Esophagus (tissue), 2 donors: Measurements from ENCODE around the gene ANKRA2. TPM values are rescaled to one million over a fixed set of nuclear protein-coding genes. Genes with fewer than 3 reads are reported as not detected.

Experiments
- H3K27ac ChIP-seq, 2 donors: one replicate each; pipeline ENCODE4 v1.5.1; 2013; ENCODE audit warnings: low read depth in 2 of 2, mild to moderate bottlenecking in 2 of 2, inconsistent platforms in 1 of 2, low read length in 1 of 2, moderate library complexity in 1 of 2
- H3K27me3 ChIP-seq, 2 donors: one replicate each; pipeline ENCODE4 v1.6.1; 2013; ENCODE audit warnings: low read length in 2 of 2, control low read depth in 1 of 2, mild to moderate bottlenecking in 1 of 2; ENCODE audit not compliant: insufficient read depth in 2 of 2, control insufficient read depth in 1 of 2
- H3K36me3 ChIP-seq, 2 donors: one replicate each; pipeline ENCODE4 v1.6.1; 2013; ENCODE audit warnings: low read length in 1 of 2; ENCODE audit not compliant: control insufficient read depth in 2 of 2, insufficient read depth in 2 of 2
- H3K4me1 ChIP-seq, 2 donors: one replicate each; pipeline ENCODE4 v1.6.1; 2013; ENCODE audit warnings: low read length in 1 of 2; ENCODE audit not compliant: control insufficient read depth in 2 of 2, insufficient read depth in 2 of 2
- H3K4me3 ChIP-seq, 2 donors: one replicate each; pipeline ENCODE4 v1.5.1; 2013; ENCODE audit warnings: low read length in 2 of 2, mild to moderate bottlenecking in 2 of 2, low read depth in 1 of 2, moderate library complexity in 1 of 2
- H3K9me3 ChIP-seq, 2 donors: one replicate each; pipeline ENCODE4 v1.6.1; 2013; ENCODE audit warnings: mild to moderate bottlenecking in 2 of 2, low read depth in 1 of 2, low read length in 1 of 2, moderate library complexity in 1 of 2; ENCODE audit not compliant: control insufficient read depth in 2 of 2, insufficient read depth in 1 of 2
- WGBS, 2 donors: extraction: QIAGEN DNeasy Blood & Tissue Kit; methylation state at CpG; one replicate each; pipeline ENCODE4 v1.1.7; 2013; 5-methylcytosine and 5-hydroxymethylcytosine counted together
- polyA plus RNA-seq, 2 donors: library from polyadenylated mRNA; stranded (reverse); fragments of 200-250 nt; gene quantifications; one replicate each; pipeline ENCODE4 v1.2.3, GENCODE V29; 2013
- donor health status: healthy with polysubstance abuse.
- donor health status: Bipolar disorder and iron deficiency.

ANKRA2 gene
- polyA plus RNA-seq, 2 donors = 9.8 to 13.9 TPM

DNA sequence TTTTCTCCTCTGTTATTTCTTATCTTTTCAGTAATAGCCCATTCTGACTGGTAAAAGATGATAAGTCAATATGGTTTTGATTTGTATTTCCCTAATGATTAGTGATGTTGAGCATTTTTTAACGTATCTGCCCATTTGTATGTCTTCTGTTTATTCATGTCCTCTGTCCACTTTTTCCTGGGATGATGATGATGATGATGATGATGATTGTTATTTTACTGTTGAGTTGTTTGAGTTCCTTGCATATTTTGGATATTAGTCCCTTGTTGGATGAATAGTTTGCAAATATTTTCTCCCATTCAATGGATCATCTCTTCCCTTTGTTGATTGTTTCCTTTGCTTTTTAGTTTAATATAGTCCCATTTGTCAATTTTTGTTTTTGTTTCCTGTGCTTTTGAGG, 27.1 kb upstream of the ANKRA2 start:
- Histone ChIP-seq H3K4me3 (no peak overlapping the region), H3K36me3 (no peaks in the 10 kb centered on the region), H3K27me3 (no peaks in the 10 kb centered on the region), H3K9me3 (no peaks in the 10 kb centered on the region), H3K27ac (no peak overlapping the region), H3K4me1 (no peaks in the 10 kb centered on the region)
- 54 to 80% methylated on average over 1 of the region's 1 CpG for WGBS, 2 donors

- H3K4me3 ChIP-seq = no peak overlapping the region
- 53% methylated on average over 4 of the region's 4 CpGs for WGBS, 2 donors
- no peaks in the 10 kb centered on the region for H3K9me3 ChIP-seq
Observed at GRCh38 chr5:73591698-73592501, 26.5 kb upstream of the ANKRA2 start.

DNA sequence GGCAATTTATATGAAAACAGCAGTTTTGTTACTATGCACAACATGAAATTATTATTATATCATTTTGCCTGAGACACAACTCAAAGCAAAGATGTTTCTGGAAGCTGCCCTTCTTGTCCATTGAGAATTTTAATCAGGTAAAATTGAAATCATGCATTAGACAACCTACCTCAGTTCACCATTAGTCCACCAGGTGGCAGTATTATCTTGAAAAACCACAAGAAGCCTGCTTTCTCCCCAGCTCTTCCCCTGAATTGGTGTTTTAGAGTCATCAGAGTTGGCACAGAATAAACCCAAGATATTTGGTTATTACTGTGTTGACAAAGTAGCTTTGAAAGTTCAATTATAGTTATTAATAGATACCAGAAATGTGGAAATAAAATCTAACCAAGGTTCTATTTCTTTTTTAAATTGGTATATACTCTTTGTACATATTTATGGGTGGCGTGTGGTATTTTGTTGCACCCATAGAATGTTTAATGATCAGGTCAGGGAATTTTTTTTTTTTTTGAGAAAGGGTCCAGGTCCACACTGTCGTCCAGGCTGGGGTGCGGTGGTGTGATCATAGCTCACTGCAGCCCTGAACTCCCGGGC, 25.8 kb upstream of the ANKRA2 start:
- Histone ChIP-seq H3K9me3 (no peaks in the 10 kb centered on the region), H3K27me3 (no peaks in the 10 kb centered on the region)
- WGBS, 2 donors = 55 to 65% methylated on average over 4 of the region's 4 CpGs

More at GRCh38 chr5:73591698-73592501, 26.5 kb upstream of the ANKRA2 start:
- no peaks in the 10 kb centered on the region for H3K4me1 ChIP-seq
- H3K36me3 ChIP-seq = no peaks in the 10 kb centered on the region
- H3K27ac ChIP-seq = no peak overlapping the region
- no peaks in the 10 kb centered on the region for H3K27me3 ChIP-seq

GRCh38 chr5:73587923-73588322, 22.5 kb upstream of the ANKRA2 start:
- Histone ChIP-seq H3K36me3 (no peaks in the 10 kb centered on the region), H3K27ac (no peak overlapping the region), H3K27me3 (no peaks in the 10 kb centered on the region), H3K9me3 (no peaks in the 10 kb centered on the region), H3K4me3 (no peak overlapping the region), H3K4me1 (no peaks in the 10 kb centered on the region)
- 42 to 44% methylated on average over 1 of the region's 1 CpG for WGBS, 2 donors

More for the DNA sequence above, 25.8 kb upstream of the ANKRA2 start:
- H3K4me3 ChIP-seq = no peak overlapping the region
- no peaks in the 10 kb centered on the region for H3K36me3 ChIP-seq
- no peak overlapping the region for H3K27ac ChIP-seq
- H3K4me1 ChIP-seq = no peaks in the 10 kb centered on the region

DNA sequence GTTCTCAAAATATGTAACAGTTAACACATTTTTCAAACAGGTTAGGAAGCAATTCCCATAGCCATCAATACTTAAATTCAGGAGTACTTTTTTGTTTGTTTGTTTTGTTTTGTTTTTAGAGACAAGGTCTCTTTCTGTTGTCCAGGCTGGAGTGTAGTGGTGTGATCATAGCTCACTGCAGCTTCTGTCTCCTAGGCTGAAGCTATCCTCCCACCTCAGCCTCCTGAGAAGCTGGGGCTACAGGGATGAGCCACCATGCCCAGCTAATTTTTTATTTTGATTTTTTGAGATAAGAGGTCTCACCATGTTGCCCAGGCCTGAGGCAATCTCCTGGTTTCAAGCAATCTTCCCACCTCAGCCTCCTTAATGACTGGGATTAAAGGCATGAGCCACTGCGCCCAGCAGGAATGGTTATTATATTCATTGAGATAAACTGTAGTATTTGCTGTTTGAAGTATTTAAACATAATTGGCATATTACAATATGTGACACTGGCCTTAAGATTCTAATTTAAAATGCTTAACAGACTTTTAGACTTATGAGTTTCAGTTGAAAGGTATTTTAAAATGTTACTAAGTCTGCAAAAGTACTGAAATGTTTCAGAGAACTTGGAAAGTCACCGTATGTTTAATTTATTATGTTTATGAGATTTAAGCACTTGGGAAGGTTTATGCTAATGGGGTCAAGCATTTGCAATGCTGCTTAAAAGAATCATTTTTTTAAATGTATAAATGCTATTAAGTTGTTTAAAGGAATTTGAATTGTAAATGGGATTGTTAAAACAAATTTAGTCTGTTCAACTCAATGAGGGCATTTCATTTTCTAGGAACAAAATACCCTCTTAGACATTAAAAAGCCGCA, 17.1 kb upstream of the ANKRA2 start:
- Histone ChIP-seq H3K4me3 (no peak overlapping the region), H3K9me3 (no peaks in the 10 kb centered on the region), H3K27ac (no peak overlapping the region), H3K27me3 (no peaks in the 10 kb centered on the region), H3K4me1 (no peaks in the 10 kb centered on the region), H3K36me3 (peaks cover 0 to 6% of the 10 kb centered on the region in 2 donors)
- 71 to 87% methylated on average over 3 of the region's 3 CpGs for WGBS, 2 donors

DNA sequence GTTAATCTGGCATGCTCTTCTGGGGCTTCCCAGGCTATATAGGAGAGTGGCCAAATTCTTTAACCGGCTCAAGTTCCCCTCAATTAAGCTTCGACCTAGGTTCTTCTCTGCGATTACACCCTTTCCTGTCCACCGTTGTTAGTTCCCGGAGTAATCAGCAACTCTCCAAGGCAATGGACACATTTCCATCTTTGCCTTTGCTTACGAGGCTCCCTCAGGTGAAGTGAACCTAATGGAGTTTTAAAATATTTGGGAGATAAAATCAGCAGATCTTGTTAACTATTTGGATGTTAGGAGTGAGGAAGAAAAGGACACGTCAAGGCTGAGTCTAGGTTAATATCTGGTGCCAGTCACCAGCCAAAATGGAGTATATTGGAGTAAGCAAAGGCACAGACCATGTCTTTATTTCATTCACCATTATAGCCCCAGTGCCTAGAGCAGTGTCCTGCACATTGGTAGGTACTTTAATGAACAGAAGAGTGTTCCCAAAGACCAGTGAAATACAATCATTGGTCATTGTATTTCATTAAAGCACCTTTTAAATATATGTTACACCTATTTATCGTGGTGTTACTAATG, 619 bp upstream of the ANKRA2 start:
- no peaks in the 10 kb centered on the region for H3K27me3 ChIP-seq
- peak overlapping the region; percentile 73 to 98 for H3K4me3 ChIP-seq
- H3K9me3 ChIP-seq = no peaks in the 10 kb centered on the region
- peak overlapping the region; percentile 73 to 98 for H3K27ac ChIP-seq
- peaks cover 0 to 2% of the 10 kb centered on the region in 2 donors for H3K36me3 ChIP-seq
- no peaks in the 10 kb centered on the region for H3K4me1 ChIP-seq
- 6% methylated on average over 8 of the region's 8 CpGs for WGBS, 2 donors

GRCh38 chr5:73564675-73565074, 764 bp downstream of the ANKRA2 start:
- Histone ChIP-seq H3K4me1 (no peaks in the 10 kb centered on the region), H3K27ac (peak overlapping the region; percentile 87 to 98), H3K4me3 (peak overlapping the region; percentile 73 to 98), H3K9me3 (no peaks in the 10 kb centered on the region), H3K36me3 (peaks cover 0 to 2% of the 10 kb centered on the region in 2 donors), H3K27me3 (no peaks in the 10 kb centered on the region)
- 4% methylated on average over 9 of the region's 9 CpGs for WGBS, 2 donors

DNA sequence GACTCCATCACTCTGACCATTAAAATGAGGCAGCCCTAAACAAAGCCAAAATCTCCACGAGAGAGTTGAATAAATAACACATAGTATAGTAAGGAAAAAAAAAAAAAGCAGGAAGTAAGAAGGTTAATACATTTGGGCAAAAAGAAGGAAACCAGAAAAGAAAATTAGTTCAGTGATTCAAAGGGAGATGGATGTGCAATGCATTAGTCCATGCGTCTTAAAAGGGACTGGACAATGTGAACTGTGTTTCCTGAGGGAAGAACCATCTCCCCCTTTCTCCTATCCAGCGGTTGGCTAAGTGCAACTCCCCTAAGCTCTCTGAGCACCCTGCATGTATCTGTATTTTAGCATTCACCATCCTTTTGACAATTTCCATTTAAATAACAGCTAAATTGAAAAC, 1.4 kb downstream of the ANKRA2 start:
- H3K4me3 ChIP-seq = peak overlapping the region in 1 of 2 donors; percentile 98
- no peaks in the 10 kb centered on the region for H3K9me3 ChIP-seq
- H3K36me3 ChIP-seq = peaks cover 0 to 2% of the 10 kb centered on the region in 2 donors
- WGBS, 2 donors = 22 to 29% methylated on average over 3 of the region's 3 CpGs
- H3K27ac ChIP-seq = no peak overlapping the region
- H3K4me1 ChIP-seq = no peaks in the 10 kb centered on the region
- H3K27me3 ChIP-seq = no peaks in the 10 kb centered on the region

DNA sequence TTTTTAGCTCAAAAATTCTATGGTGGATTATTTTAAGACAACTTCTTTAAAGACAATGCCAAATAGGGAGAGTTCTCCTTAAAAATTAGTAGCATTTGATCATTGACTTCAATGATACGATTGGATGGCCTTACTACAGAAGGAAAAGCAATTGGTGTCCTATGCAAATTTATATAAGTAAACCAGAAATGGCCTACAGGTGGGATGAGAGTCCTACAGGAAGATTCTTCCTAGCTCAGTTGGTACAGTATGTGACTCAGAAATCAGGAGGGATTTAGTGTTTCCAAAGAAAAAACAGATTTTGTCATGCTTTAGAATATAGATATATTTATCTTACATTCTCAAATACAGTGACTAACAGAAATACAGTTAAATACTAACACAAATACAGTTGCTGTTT, 6.5 kb downstream of the ANKRA2 start:
- Histone ChIP-seq H3K9me3 (no peaks in the 10 kb centered on the region), H3K4me1 (no peaks in the 10 kb centered on the region), H3K36me3 (peaks cover 0 to 3% of the 10 kb centered on the region in 2 donors), H3K27ac (no peak overlapping the region), H3K4me3 (no peak overlapping the region), H3K27me3 (no peaks in the 10 kb centered on the region)
- WGBS, 2 donors = 86% methylated on average over 1 of the region's 1 CpG
